Transverse colon (tissue), 3 donors: Measurements from ENCODE around the gene PYGL.

Source experiments
- CTCF ChIP-seq, 5 experiments: fragments of 200-600 bp in 3 of 5; fragments of 450-650 bp in 2 of 5; sonication (generic) in 3 of 5; IDR thresholded peaks; 1 replicate in 2 of 5; 2 replicates in 3 of 5; pipeline ENCODE4 v1.5.1; 2016 to 2017; ENCODE audit warnings: antibody characterized with exemption in 5 of 5, inconsistent platforms in 3 of 5, mild to moderate bottlenecking in 2 of 5, moderate library complexity in 1 of 5
- EP300 ChIP-seq: sonication (generic); formaldehyde crosslinking; IDR thresholded peaks from one replicate; pipeline ENCODE4 v1.6.1; 2017; ENCODE audit warnings: antibody characterized with exemption, low read depth
- POLR2A ChIP-seq: fragments of 450-650 bp; IDR thresholded peaks from one replicate; pipeline ENCODE4 v1.6.1; 2016; ENCODE audit warnings: antibody characterized with exemption, mild to moderate bottlenecking, moderate library complexity

GRCh38 chr14:50864237-50864636 is 80.0 kb downstream of the PYGL start:
- TF ChIP-seq CTCF (IDR thresholded peaks at IDR 0.05), result no peak
- no peak for TF ChIP-seq POLR2A
- no peak for TF ChIP-seq EP300
